Smooth muscle cell of the pulmonary artery (primary cell): ENCODE measurements around the gene METRNL. TPM values are rescaled to one million over a fixed set of nuclear protein-coding genes. Genes with fewer than 3 reads are reported as not detected.

ENCODE experiments used
- total RNA-seq: library from RNA; depleted of rRNA; stranded (reverse); fragments of >200 nt; gene quantifications from 2 replicates; pipeline ENCODE4 v1.2.3, GENCODE V29; 2014

The METRNL gene, protein sequence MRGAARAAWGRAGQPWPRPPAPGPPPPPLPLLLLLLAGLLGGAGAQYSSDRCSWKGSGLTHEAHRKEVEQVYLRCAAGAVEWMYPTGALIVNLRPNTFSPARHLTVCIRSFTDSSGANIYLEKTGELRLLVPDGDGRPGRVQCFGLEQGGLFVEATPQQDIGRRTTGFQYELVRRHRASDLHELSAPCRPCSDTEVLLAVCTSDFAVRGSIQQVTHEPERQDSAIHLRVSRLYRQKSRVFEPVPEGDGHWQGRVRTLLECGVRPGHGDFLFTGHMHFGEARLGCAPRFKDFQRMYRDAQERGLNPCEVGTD
- 108 and 136 TPM in 2 replicates for total RNA-seq

GRCh38 chr17:83079352-83079747 lies at the start of gene METRNL:
METRNL (plus strand) TSS chr17:83079609; CDS start chr17:83079816, 207 bp downstream.

Other genes with a start within 250 kb of the METRNL start
- not detected in 2 replicates for gene ZNF750, start 239.6 kb upstream of the METRNL start, total RNA-seq